AG04449 (cell line): ENCODE data around the gene B3GALT4.

Experiments
- CTCF ChIA-PET: fragments of 350-600 bp; formaldehyde crosslinking; extraction: SDS; loops from one replicate; lab custom pipeline; 2021; ENCODE audit warnings: antibody characterized with exemption; lab: Yijun Ruan, JAX
- POLR2A ChIA-PET: fragments of 400-600, 350-600 bp; formaldehyde crosslinking; extraction: SDS; loops from one replicate; lab custom pipeline; 2020; ENCODE audit warnings: antibody characterized with exemption, inconsistent platforms; lab: Yijun Ruan, JAX
- DNase-seq: peaks from one replicate; pipeline ENCODE4 v3.0.0-alpha.2; 2010; ENCODE audit warnings: low read depth, low spot score
- H3K4me3 ChIP-seq: 2 replicates; pipeline ENCODE4 v1.5.1; 2011; ENCODE audit warnings: low read depth, mild to moderate bottlenecking, control low read depth, low read length
- TF ChIP-seq, protein P1 (sequence below): IDR thresholded peaks from one replicate; pipeline ENCODE4 v1.5.1; 2011; ENCODE audit warnings: mild to moderate bottlenecking, moderate library complexity, low read length, control low read depth, inconsistent platforms; ENCODE audit not compliant: insufficient read depth; ENCODE audit errors: missing control alignments

B3GALT4 gene

GRCh38 chr6:33312361-33313104, 35.6 kb downstream of the B3GALT4 start:
- peak overlapping the region; percentile 96 for H3K4me3 ChIP-seq
- no peak for DNase-seq
- ChIA-PET POLR2A (interaction anchor here (2.0 to 2.5 kb wide), 2 partner anchors 13 to 23 kb away, joined by 10 to 13 read pairs; partner anchors contain the start of genes PFDN6, RGL2 and WDR46), CTCF (interaction anchor here (1.4 to 4.2 kb wide), 4 partner anchors 11 to 78 kb away, joined by 4 to 37 read pairs (median 13); partner anchors contain the start of gene RGL2)
- TF ChIP-seq, protein P1, sequence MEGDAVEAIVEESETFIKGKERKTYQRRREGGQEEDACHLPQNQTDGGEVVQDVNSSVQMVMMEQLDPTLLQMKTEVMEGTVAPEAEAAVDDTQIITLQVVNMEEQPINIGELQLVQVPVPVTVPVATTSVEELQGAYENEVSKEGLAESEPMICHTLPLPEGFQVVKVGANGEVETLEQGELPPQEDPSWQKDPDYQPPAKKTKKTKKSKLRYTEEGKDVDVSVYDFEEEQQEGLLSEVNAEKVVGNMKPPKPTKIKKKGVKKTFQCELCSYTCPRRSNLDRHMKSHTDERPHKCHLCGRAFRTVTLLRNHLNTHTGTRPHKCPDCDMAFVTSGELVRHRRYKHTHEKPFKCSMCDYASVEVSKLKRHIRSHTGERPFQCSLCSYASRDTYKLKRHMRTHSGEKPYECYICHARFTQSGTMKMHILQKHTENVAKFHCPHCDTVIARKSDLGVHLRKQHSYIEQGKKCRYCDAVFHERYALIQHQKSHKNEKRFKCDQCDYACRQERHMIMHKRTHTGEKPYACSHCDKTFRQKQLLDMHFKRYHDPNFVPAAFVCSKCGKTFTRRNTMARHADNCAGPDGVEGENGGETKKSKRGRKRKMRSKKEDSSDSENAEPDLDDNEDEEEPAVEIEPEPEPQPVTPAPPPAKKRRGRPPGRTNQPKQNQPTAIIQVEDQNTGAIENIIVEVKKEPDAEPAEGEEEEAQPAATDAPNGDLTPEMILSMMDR: no peak

DNA sequence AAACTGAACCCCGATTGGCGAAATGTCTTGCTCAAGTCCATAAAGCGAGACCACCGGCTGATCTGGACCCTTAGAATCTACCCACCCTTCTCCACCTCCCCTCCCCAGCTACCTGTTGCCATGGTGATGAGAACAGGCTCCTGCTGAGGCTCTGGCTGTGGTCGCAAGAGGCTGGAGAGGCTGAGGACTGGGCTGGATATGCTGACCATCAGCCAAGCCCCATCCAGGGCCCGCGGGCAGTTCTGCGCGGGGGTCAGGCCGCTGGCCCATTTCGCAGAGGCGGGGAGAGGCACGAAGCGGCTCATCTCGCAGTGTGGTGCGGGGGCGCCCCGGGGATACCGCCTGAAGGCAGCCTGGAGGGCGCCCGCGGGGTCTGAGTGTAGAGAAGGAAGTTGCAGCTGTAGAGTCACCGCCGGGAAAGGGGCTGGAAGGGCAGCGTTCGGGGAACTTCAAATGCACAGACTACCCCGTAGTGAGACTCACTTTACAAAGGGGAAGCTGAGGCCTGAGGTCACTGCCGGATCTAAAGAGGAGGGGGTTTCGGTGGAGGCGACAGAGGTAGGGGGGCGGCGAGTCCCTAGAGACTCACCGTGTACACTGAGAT, 36.3 kb downstream of the B3GALT4 start:
- TF ChIP-seq, protein P1: no peak
- ChIA-PET CTCF (interaction anchor here (3.2 to 4.2 kb wide), 3 partner anchors 11 to 77 kb away, joined by 7 to 37 read pairs (median 19); partner anchors contain the start of gene RGL2), POLR2A (interaction anchor here (1.0 to 2.5 kb wide), 2 partner anchors 14 to 24 kb away, joined by 5 to 10 read pairs; partner anchors contain the start of genes PFDN6, RGL2 and WDR46)
- peak overlapping the region; percentile 96 for H3K4me3 ChIP-seq
- DNase-seq: no peak

DNA sequence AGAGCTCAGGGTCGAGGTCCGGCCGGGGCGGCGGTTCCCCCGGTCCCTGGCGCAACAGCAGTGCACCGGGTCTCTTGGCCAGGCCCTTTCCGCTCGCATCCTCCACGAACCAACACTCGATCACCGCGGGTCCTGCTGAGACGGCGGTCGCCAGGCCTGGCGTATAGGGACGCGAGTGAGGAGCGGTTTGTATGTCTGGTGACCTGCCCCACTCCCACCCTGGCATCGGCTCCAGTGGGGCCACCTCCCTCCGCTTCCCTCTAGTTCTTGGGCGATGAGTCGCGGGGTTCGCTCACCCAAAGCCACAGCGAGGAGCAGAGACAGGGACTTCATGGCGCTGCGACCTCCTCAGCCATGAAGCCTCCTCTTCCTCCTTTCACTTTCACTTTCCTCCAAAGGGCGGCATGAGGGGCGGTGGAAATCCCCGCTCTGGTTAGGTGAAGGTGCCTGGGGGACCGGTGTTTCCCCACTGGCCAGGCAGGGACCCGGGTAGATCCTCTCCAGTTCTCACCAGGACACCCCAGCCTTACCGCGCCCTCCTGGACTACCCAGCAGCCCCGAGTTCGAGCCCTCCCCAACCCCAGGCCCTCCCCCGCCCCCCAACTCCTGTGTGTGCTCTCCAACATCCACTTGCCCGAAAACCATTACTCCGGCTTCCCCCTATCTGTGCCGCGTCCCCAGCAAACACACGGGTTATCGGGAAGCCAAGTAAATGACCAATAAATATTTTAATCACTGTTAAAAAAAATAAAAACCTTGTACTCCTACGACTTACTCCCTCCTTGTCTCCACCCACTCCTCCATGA, 37.0 kb downstream of the B3GALT4 start, which contains the start of gene TAPBP:
TAPBP (minus strand) TSS at position 370 of the 806 bp plus-strand sequence; CDS start at position 333, 37 bp downstream.
- DNase-seq: no peak
- peak within 1 kb of the TSS; percentile 96 for H3K4me3 ChIP-seq
- POLR2A ChIA-PET: interaction anchor here (1.0 to 2.5 kb wide), 2 partner anchors 15 to 25 kb away, joined by 5 to 10 read pairs; partner anchors contain the start of genes PFDN6, RGL2 and WDR46
- CTCF ChIA-PET: interaction anchor here (3.2 to 4.2 kb wide), 3 partner anchors 12 to 77 kb away, joined by 7 to 37 read pairs (median 19); partner anchors contain the start of gene RGL2
- TF ChIP-seq, protein P1: no peak

DNA sequence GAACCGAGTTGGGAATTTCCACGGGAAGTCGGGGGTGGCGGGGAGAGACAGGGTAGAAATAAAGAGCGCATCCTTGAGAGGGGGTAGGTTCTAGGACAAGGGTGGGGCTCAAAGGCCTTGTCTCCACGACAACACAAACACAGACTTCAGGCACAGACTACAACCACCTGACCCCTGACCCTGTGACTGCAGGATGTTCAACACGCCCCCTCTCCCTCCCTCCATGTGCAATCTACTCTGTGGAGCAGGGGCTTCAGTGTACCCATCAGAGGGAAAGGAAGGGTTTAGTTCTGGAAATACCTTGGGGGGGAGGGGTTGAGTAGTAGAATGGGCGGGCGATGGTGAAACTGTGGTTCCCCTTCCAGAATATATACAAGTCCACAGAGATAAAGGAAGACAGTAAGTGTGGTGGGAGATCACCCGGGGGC, 37.6 kb downstream of the B3GALT4 start:
- ChIA-PET CTCF (interaction anchor here (1.0 kb wide), 1 partner anchor 14 kb away, joined by 4 read pairs; no protein-coding TSS in a partner anchor), POLR2A (no interaction called here)
- DNase-seq: no peak
- H3K4me3 ChIP-seq: peak overlapping the region; percentile 96
- TF ChIP-seq, protein P1: no peak

DNA sequence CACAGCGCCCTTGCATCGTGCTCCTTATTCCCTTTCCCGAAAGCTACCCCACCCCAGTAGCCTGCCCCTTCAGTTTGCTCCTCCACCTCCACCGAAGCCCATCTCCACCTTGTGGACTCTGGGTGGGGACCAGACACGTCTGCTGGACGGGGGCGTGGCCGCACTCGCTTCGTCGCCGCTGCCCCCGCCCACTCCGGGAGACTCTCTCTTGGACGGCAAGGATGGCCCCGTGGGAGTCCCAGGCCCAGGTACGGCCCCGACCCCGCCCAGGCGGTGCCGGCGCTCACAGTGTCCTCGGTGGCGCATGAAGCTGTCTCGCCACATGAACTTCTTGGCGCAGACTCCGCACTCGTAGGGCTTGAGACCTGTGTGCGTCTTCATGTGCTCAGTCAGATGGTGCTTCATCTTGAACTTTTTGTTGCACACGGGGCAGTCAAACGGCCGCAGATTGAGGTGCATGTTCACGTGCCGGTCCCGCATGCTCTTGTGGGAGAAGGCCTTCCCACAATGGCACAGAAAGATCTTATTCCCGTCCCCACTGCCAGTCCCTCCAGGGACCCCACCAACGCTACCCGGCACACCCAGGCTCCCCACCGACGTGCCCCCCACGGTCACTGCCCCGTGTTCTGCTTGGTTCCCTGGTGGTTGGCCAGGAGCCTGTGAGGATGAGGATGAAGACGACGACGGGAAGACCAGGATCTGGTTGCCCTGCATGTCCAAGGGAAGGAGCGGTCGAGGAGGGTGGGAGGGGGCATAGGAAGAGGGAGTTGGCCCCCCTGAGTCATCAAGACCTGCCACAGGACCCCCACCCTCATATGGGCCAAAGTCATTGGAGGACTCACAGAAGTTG, 38.2 kb downstream of the B3GALT4 start:
- ChIA-PET POLR2A (no interaction called here), CTCF (interaction anchor here (1.0 to 4.0 kb wide), 2 partner anchors 15 to 75 kb away, joined by 4 to 14 read pairs; no protein-coding TSS in a partner anchor)
- DNase-seq: no peak
- H3K4me3 ChIP-seq: peak overlapping the region; percentile 96
- TF ChIP-seq, protein P1: no peak
